Mesodermal cell (in vitro differentiated cells): Measurements from ENCODE around the gene MRPL3. TPM values are rescaled to one million over a fixed set of nuclear protein-coding genes. Genes with fewer than 3 reads are reported as not detected.

Experiments
- H3K27ac ChIP-seq: 2 replicates; pipeline ENCODE4 v1.7.0; 2013; ENCODE audit warnings: mild to moderate bottlenecking, low read depth, low read length, moderate library complexity; ENCODE audit not compliant: severe bottlenecking
- H3K36me3 ChIP-seq: 2 replicates; pipeline ENCODE4 v1.7.1; 2013; ENCODE audit warnings: mild to moderate bottlenecking, low read length, moderate library complexity; ENCODE audit not compliant: control insufficient read depth, insufficient read depth
- H3K4me1 ChIP-seq: one replicate; pipeline ENCODE4 v1.7.1; 2013; ENCODE audit warnings: mild to moderate bottlenecking, low read length; ENCODE audit not compliant: insufficient read depth, control insufficient read depth, poor library complexity, severe bottlenecking
- H3K4me3 ChIP-seq: 2 replicates; pipeline ENCODE4 v1.7.0; 2013; ENCODE audit warnings: low read length, control low read depth, mild to moderate bottlenecking; ENCODE audit not compliant: insufficient read depth, poor library complexity, severe bottlenecking; ENCODE audit errors: extremely low read depth
- H3K9me3 ChIP-seq: 2 replicates; pipeline ENCODE4 v1.7.1; 2013; ENCODE audit warnings: mild to moderate bottlenecking, low read length, moderate library complexity; ENCODE audit not compliant: control insufficient read depth
- WGBS, 2 experiments: methylation state at CpG; one replicate each; pipeline ENCODE4 v1.1.5; 2013; ENCODE audit warnings: missing lambda C conversion rate in 2 of 2; ENCODE audit not compliant: insufficient coverage in 2 of 2; 5-methylcytosine and 5-hydroxymethylcytosine counted together
- polyA plus RNA-seq, 2 experiments: library from polyadenylated mRNA; stranded (reverse); fragments of 50-300 nt; gene quantifications; one replicate each; pipeline ENCODE4 v1.2.3, GENCODE V29; 2013

The MRPL3 gene
- 91.9 TPM for polyA plus RNA-seq (2013, experiment 1 of 2)
- 93.9 TPM for polyA plus RNA-seq (2013, experiment 2 of 2)

- WGBS, 2 experiments: 0% methylated on average over 26 to 30 of the region's 47 CpGs
- Histone ChIP-seq H3K9me3 (no peaks in the 10 kb centered on the region), H3K36me3 (peaks cover 35% of the 10 kb centered on the region), H3K4me1 (peaks cover 5% of the 10 kb centered on the region), H3K27ac (peak within 1 kb of the TSS; percentile 86), H3K4me3 (peak within 1 kb of the TSS; percentile 92)
Measured at GRCh38 chr3:131502530-131503319, at the start of gene MRPL3. MRPL3 (minus strand) TSS chr3:131502971; CDS start chr3:131502821, 150 bp downstream.

GRCh38 chr3:131551761-131552160 is 49.0 kb upstream of the MRPL3 start:
- H3K36me3 ChIP-seq: no peaks in the 10 kb centered on the region
- no peaks in the 10 kb centered on the region for H3K4me1 ChIP-seq
- 100% methylated on average over 2 of the region's 4 CpGs; no CpG with 5 or more reads in 1 of the 2 experiments for WGBS, 2 experiments
- H3K9me3 ChIP-seq: no peaks in the 10 kb centered on the region
- no peak overlapping the region for H3K27ac ChIP-seq
- no peak overlapping the region for H3K4me3 ChIP-seq

GRCh38 chr3:131550562-131551465 is 48.0 kb upstream of the MRPL3 start:
- WGBS, 2 experiments: 81 to 88% methylated on average over 1 to 4 of the region's 4 CpGs
- no peaks in the 10 kb centered on the region for H3K36me3 ChIP-seq
- no peaks in the 10 kb centered on the region for H3K9me3 ChIP-seq
- H3K27ac ChIP-seq: no peak overlapping the region
- no peaks in the 10 kb centered on the region for H3K4me1 ChIP-seq
- no peak overlapping the region for H3K4me3 ChIP-seq

- no peak overlapping the region for H3K27ac ChIP-seq
- H3K36me3 ChIP-seq: no peaks in the 10 kb centered on the region
- no peak overlapping the region for H3K4me3 ChIP-seq
- H3K9me3 ChIP-seq: no peaks in the 10 kb centered on the region
- no peaks in the 10 kb centered on the region for H3K4me1 ChIP-seq
- WGBS, 2 experiments: 100% methylated on average over 1 of the region's 1 CpG; no CpG with 5 or more reads in 1 of the 2 experiments
Measured at GRCh38 chr3:131549340-131549739, 46.6 kb upstream of the MRPL3 start.

GRCh38 chr3:131547585-131547984 is 44.8 kb upstream of the MRPL3 start:
- no peak overlapping the region for H3K4me3 ChIP-seq
- WGBS, 2 experiments: 100% methylated on average over 1 of the region's 1 CpG; no CpG with 5 or more reads in 1 of the 2 experiments
- H3K36me3 ChIP-seq: no peaks in the 10 kb centered on the region

GRCh38 chr3:131546441-131546840 is 43.7 kb upstream of the MRPL3 start:
- Histone ChIP-seq H3K27ac (no peak overlapping the region), H3K4me3 (no peak overlapping the region), H3K36me3 (no peaks in the 10 kb centered on the region), H3K4me1 (no peaks in the 10 kb centered on the region), H3K9me3 (no peaks in the 10 kb centered on the region)

More at GRCh38 chr3:131547585-131547984, 44.8 kb upstream of the MRPL3 start:
- no peaks in the 10 kb centered on the region for H3K4me1 ChIP-seq
- no peaks in the 10 kb centered on the region for H3K9me3 ChIP-seq
- H3K27ac ChIP-seq: no peak overlapping the region

- H3K4me1 ChIP-seq: no peaks in the 10 kb centered on the region
- H3K9me3 ChIP-seq: no peaks in the 10 kb centered on the region
- no peak overlapping the region for H3K27ac ChIP-seq
- no peak overlapping the region for H3K4me3 ChIP-seq
- no peaks in the 10 kb centered on the region for H3K36me3 ChIP-seq
- WGBS, 2 experiments: 100% methylated on average over 1 of the region's 2 CpGs; no CpG with 5 or more reads in 1 of the 2 experiments
Measured at GRCh38 chr3:131544557-131544956, 41.8 kb upstream of the MRPL3 start.

- no peaks in the 10 kb centered on the region for H3K36me3 ChIP-seq
- H3K27ac ChIP-seq: no peak overlapping the region
- H3K4me1 ChIP-seq: no peaks in the 10 kb centered on the region
- H3K4me3 ChIP-seq: no peak overlapping the region
- H3K9me3 ChIP-seq: no peaks in the 10 kb centered on the region
Measured at GRCh38 chr3:131543714-131544113, 40.9 kb upstream of the MRPL3 start.

- no peaks in the 10 kb centered on the region for H3K4me1 ChIP-seq
- H3K36me3 ChIP-seq: no peaks in the 10 kb centered on the region
- no peak overlapping the region for H3K27ac ChIP-seq
- H3K9me3 ChIP-seq: no peaks in the 10 kb centered on the region
- no peak overlapping the region for H3K4me3 ChIP-seq
- WGBS, 2 experiments: no CpG with 5 or more reads among the region's 1 CpG
Measured at GRCh38 chr3:131541288-131541687, 38.5 kb upstream of the MRPL3 start.

- WGBS, 2 experiments: 83 to 90% methylated on average over 2 of the region's 2 CpGs
- Histone ChIP-seq H3K4me3 (no peak overlapping the region), H3K9me3 (no peaks in the 10 kb centered on the region), H3K36me3 (no peaks in the 10 kb centered on the region), H3K4me1 (no peaks in the 10 kb centered on the region), H3K27ac (no peak overlapping the region)
Measured at GRCh38 chr3:131540821-131541220, 38.0 kb upstream of the MRPL3 start.
